ENCODE data around the gene RASGEF1C.

RASGEF1C gene

DNA sequence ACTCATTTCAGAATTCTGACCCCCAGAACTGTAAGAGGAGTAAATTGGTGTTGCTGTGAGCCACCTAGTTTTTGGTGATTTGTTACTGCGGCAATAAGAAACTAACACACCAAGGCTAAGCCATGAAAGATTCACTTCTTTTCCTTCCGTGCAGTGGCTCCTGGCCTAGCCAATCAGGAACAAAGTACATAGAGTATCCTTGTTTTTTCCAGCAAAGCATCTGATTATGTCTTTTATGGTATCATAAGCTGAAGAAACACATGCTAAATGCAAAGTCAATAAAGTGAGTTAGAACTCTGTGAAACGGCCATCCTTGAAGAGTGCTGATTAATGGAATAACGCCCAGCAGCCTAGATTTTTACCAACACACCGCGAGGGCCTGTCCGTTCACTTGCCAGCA, 148.8 kb downstream of the RASGEF1C start:
- no peak for DNase-seq (ENCODE audit: low read depth in 1 of 2, low spot score in 1 of 2)

DNA sequence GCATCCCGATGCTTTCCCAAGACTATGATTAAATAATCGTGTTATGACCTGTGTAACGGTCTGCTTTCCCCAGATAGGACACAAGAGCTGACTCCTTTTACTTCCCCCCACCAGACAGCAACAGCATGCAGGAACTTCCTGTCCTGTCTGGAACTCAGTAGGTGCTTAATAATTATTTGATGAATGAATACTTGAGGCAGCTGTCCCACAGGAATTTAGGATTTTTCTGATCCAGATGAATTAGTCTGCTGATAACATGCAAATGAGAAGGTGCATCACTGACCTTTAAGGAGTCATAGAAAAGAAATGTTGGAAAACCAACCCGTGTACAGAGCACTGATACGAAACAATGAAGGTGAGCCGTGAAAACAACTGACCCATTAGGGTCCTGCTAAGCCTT, 149.7 kb downstream of the RASGEF1C start:
- DNase-seq (ENCODE audit: low read depth in 1 of 2, low spot score in 1 of 2) = no peak

DNA sequence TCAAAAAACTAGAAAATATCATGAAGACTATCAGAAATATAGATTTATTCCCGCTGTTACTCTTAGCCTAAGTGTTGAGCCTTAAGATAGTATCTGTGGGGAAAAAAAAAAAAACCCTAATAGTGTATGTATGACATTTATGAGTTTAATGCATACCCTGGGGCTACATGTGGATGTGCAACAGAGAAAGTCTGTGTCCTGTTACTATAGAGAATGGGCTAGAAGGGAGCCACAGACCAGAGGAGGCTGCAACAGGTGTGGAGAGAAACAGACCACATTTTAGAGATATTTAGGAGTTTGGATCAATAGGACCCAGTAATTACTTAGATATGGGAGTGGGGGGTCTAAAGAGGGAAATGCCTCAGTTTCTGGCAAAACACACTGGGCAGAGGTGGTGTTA, 152.9 kb downstream of the RASGEF1C start:
- DNase-seq (ENCODE audit: low read depth in 1 of 2, low spot score in 1 of 2) = no peak

DNA sequence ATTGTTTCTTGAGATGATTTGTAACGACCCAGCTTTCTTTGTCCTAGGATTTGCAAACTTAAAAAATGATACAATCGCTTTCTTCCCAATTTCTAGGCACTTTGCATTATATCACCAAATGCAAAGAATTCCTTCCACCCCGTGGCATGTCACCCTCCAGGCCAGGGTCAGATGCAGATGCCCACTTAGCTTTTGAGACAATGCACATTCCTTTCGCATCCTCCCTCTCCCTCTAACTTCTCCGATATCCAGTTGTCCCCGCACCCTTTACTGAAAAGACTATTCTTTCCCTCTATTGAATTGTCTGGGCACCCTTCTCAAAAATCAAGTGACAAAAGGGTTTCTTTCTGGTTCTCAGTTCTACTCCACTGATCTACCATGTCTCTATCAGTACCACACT, 154.8 kb downstream of the RASGEF1C start:
- DNase-seq (ENCODE audit: low read depth in 1 of 2, low spot score in 1 of 2) = no peak

DNA sequence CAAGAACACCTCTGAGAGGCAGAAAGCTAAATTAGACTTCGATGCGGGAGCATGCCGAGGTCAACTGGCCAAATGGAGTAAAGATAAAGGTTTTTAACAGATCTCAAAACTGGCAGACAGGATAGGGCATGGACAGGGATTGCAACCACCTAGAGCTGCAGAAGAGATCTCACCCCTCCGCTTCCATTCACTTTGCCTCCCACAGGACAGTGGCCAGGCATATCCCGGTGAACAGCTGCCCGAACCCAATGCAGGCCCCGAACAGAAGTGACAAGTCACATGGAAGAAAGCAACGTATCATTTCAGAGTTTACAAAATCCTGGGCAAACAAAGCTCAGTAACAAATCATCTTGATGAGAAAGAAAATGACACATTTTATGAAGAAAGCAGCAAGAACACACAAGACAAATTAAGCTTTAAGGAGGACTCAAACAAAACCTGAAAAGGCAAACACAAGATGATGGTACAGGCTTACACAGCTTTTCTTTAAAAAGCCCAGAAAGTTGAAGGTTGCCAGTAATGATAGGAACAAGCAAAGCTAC, 155.9 kb downstream of the RASGEF1C start:
- no peak for DNase-seq (ENCODE audit: low read depth in 1 of 2, low spot score in 1 of 2)

DNA sequence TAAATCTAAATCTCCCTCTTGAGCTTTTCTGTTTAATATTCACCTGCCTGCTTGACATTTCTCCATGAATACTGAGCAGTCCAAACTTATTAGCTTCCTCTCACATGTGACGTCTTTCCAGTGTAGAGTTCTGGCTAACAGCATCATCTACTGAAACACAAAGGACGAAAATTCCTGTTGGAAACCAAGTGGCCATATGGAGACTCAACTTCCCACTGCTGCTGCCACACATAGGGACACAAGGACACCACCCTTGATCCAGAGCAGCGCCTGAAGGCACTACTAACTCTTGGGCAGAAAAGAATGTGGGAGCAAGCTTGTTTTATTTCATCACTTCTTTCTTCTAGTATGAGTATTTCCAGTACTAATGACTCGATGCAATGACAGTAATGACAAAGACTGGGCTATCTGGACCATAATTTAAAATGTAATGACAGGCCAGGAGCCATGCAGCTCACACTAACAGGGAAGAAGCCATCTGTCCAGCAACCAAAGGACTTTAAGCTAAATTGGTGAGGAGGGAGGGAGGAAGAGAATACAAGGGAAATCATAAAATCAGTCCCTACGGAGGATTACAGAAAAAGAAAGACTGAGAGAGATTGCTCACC, 156.7 kb downstream of the RASGEF1C start:
- no peak for DNase-seq (ENCODE audit: low read depth in 1 of 2, low spot score in 1 of 2)
